ENCODE results near the gene COPS4.
A peak's percentile ranks its signal among the peaks of the same experiment; 100 is the strongest.

Gene COPS4

GRCh38 chr4:83009529-83009928, 25.5 kb upstream of the COPS4 start:
- CTCF ChIA-PET: interaction anchor here (0.7 kb wide), 1 partner anchor 97 kb away, joined by 3 read pairs; no protein-coding TSS in a partner anchor
- no peak for TF ChIP-seq ZNF384 (IDR thresholded peaks at IDR 0.05)
- TF ChIP-seq PKNOX1 (IDR thresholded peaks at IDR 0.05): peak; percentile 14; the same call in 1 of the 2 replicates
- DNase-seq (ENCODE audit: extremely low spot score): no peak
- POLR2A ChIA-PET: interaction anchor here (1.7 to 2.6 kb wide), 2 partner anchors 108 to 275 kb away, joined by 5 to 16 read pairs; partner anchors contain the start of genes COQ2 and THAP9

- no peak for DNase-seq (ENCODE audit: extremely low spot score)
- ChIA-PET POLR2A (interaction anchor here (0.8 to 3.8 kb wide), 7 partner anchors 11 to 274 kb away, joined by 3 to 59 read pairs (median 9); partner anchors contain the start of genes COPS4, COQ2 and THAP9), CTCF (no interaction called here)
- TF ChIP-seq NFRKB (IDR thresholded peaks at IDR 0.05) (no peak), LEF1 (IDR thresholded peaks at IDR 0.05; ENCODE audit: borderline replicate concordance) (no peak), CTBP1 (IDR thresholded peaks at IDR 0.05; ENCODE audit: borderline replicate concordance) (no peak), FOXM1 (IDR thresholded peaks at IDR 0.05; ENCODE audit: borderline replicate concordance) (no peak), L3MBTL2 (conservative IDR thresholded peaks at IDR 0.05) (no peak), PKNOX1 (IDR thresholded peaks at IDR 0.05) (no peak), HDGF (IDR thresholded peaks at IDR 0.05; ENCODE audit: borderline replicate concordance) (no peak), ELF4 (IDR thresholded peaks at IDR 0.05) (no peak), ZNF384 (IDR thresholded peaks at IDR 0.05) (no peak), ARNT (IDR thresholded peaks at IDR 0.05) (no peak), FOXK2 (IDR thresholded peaks at IDR 0.05) (no peak), TARDBP (IDR thresholded peaks at IDR 0.05) (no peak), SUZ12 (IDR thresholded peaks at IDR 0.05) (no peak), SP1 (IDR thresholded peaks at IDR 0.05) (no peak), FOXA1 (IDR thresholded peaks at IDR 0.05) (no peak), BHLHE40 (IDR thresholded peaks at IDR 0.05; ENCODE audit: borderline replicate concordance) (no peak)
These were observed 24.9 kb upstream of the COPS4 start for GRCh38 chr4:83010111-83010521.

- POLR2A ChIA-PET: interaction anchor here (0.8 to 3.8 kb wide), 7 partner anchors 11 to 274 kb away, joined by 3 to 59 read pairs (median 9); partner anchors contain the start of genes COPS4, COQ2 and THAP9
- CTCF ChIA-PET: interaction anchor here (0.6 kb wide), 1 partner anchor 135 kb away, joined by 3 read pairs; no protein-coding TSS in a partner anchor
- DNase-seq (ENCODE audit: extremely low spot score): peak; percentile 46
- TF ChIP-seq PKNOX1 (IDR thresholded peaks at IDR 0.05) (peak; percentile 35; the same call in 1 of the 2 replicates), FOXA1 (IDR thresholded peaks at IDR 0.05) (no peak)
These were observed 24.3 kb upstream of the COPS4 start, which contains the start of gene LIN54 for GRCh38 chr4:83010522-83011318. LIN54 (minus strand) TSS chr4:83010823; CDS start chr4:82984844, 25,979 bp downstream.

DNA sequence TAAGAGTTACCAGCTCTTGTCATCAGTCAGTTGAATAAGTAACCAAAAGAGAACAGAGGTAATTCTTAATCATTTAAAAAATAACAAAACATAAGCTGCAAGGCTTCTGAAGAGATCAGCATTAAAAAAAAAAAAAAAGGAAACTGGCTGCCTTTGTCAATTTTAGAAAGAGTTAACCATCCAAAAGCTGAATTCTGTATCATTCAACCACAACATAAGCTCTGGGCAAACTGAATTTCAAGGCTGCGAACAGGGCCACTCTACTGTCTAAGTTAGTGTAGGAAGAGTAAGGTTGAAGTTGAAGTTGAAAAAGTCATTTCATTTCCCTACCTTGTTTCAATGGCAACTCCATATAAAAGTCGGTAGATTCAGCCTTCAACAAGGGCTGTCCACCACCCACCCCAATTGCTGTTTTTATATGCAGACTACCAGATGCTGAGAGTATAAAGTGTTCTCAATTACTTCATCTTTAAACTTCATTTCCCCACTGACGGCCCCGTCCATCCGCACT, 23.2 kb upstream of the COPS4 start:
- TF ChIP-seq ZNF384 (IDR thresholded peaks at IDR 0.05): 0 out of 2 replicates have a peak, but pooled peaks have one; percentile 38
- TF ChIP-seq BHLHE40 (IDR thresholded peaks at IDR 0.05; ENCODE audit: borderline replicate concordance): no peak
- DNase-seq (ENCODE audit: extremely low spot score): no peak
- POLR2A ChIA-PET: interaction anchor here (0.6 to 3.8 kb wide), 10 partner anchors 12 to 273 kb away, joined by 3 to 59 read pairs (median 9); partner anchors contain the start of genes COPS4, COQ2 and THAP9
- CTCF ChIA-PET: no interaction called here

GRCh38 chr4:83012200-83012686, 22.7 kb upstream of the COPS4 start:
- POLR2A ChIA-PET: interaction anchor here (0.6 to 3.8 kb wide), 11 partner anchors 13 to 651 kb away, joined by 3 to 59 read pairs (median 9); partner anchors contain the start of genes COPS4, COQ2 and THAP9
- CTCF ChIA-PET: no interaction called here
- TF ChIP-seq ELF4 (IDR thresholded peaks at IDR 0.05) (no peak), BHLHE40 (IDR thresholded peaks at IDR 0.05; ENCODE audit: borderline replicate concordance) (no peak), FOXK2 (IDR thresholded peaks at IDR 0.05) (no peak), FOXA1 (IDR thresholded peaks at IDR 0.05) (no peak), ARNT (IDR thresholded peaks at IDR 0.05) (no peak), CTBP1 (IDR thresholded peaks at IDR 0.05; ENCODE audit: borderline replicate concordance) (no peak), FOXM1 (IDR thresholded peaks at IDR 0.05; ENCODE audit: borderline replicate concordance) (no peak), SUZ12 (IDR thresholded peaks at IDR 0.05) (no peak), TARDBP (IDR thresholded peaks at IDR 0.05) (no peak), LEF1 (IDR thresholded peaks at IDR 0.05; ENCODE audit: borderline replicate concordance) (no peak), PKNOX1 (IDR thresholded peaks at IDR 0.05) (no peak), NFRKB (IDR thresholded peaks at IDR 0.05) (no peak), HDGF (IDR thresholded peaks at IDR 0.05; ENCODE audit: borderline replicate concordance) (no peak), ZNF384 (IDR thresholded peaks at IDR 0.05) (no peak), SP1 (IDR thresholded peaks at IDR 0.05) (no peak), L3MBTL2 (conservative IDR thresholded peaks at IDR 0.05) (no peak)
- peak; percentile 37 for DNase-seq (ENCODE audit: extremely low spot score)
